ENCODE measurements around the gene RNF151.
A peak's percentile ranks its signal among the peaks of the same experiment; 100 is the strongest.
"Not testable (repeated sequence)": the region's sequence is repeated elsewhere in the genome, so short reads cannot be mapped to it uniquely, and the experiment has no call there.

RNF151 gene

GRCh38 chr16:2006317-2006716 is 39.7 kb downstream of the RNF151 start:
- no peak for DNase-seq (ENCODE audit: extremely low read depth in 1 of 2, low read depth in 1 of 2)

GRCh38 chr16:2007081-2007836 is 40.6 kb downstream of the RNF151 start:
- no peak for DNase-seq (ENCODE audit: extremely low read depth in 1 of 2, low read depth in 1 of 2)

- DNase-seq (ENCODE audit: extremely low read depth in 1 of 2, low read depth in 1 of 2) = no peak
These were observed 41.4 kb downstream of the RNF151 start for GRCh38 chr16:2008009-2008526.

- no peak for DNase-seq (ENCODE audit: extremely low read depth in 1 of 2, low read depth in 1 of 2)
These were observed 42.0 kb downstream of the RNF151 start for GRCh38 chr16:2008631-2009163.

GRCh38 chr16:2009164-2009711 is 42.6 kb downstream of the RNF151 start:
- DNase-seq (ENCODE audit: extremely low read depth in 1 of 2, low read depth in 1 of 2) = no peak

GRCh38 chr16:2009791-2010510 is 43.3 kb downstream of the RNF151 start, which contains the start of gene ZNF598:
ZNF598 (minus strand) TSS chr16:2009821.
- peak; percentile 32 to 73 for DNase-seq (ENCODE audit: extremely low read depth in 1 of 2, low read depth in 1 of 2)

DNA sequence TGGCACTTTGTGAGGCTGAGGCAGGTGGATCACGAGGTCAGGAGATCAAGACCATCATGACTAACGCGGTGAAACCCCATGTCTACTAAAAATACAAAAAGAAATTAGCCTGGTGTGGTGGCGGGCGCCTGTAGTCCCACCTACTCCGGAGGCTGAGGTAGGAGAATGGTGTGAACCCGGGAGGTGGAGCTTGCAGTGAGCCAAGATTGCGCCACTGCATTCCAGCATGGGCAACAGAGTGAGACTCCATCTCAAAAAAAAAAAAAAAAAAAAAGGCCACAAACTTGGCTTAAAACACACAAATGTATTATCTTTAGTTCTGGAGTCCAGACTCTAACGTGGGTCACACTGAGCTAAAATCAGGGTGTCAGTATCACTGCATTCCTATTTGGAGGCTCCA is 45.1 kb downstream of the RNF151 start:
- DNase-seq (ENCODE audit: extremely low read depth in 1 of 2, low read depth in 1 of 2) = not testable (repeated sequence)

DNA sequence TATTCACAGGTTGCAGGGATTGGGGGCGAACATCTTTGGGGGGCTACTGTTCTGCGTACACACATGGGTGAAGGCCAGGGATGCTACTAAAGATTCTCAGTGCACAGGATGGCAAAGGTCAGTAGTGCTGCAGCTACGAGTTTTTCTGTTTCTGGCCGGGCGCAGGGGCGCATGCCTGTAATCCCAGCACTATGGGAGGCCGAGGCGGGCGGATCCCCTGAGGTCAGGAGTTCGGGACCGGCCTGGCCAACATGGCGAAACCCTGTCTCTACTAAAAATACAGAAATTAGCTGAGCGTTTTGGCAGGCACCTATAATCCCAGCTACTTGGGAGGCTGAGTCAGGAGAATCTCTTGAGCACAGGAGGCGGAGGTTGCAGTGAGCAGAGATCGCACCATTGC is 46.9 kb downstream of the RNF151 start:
- no peak for DNase-seq (ENCODE audit: extremely low read depth in 1 of 2, low read depth in 1 of 2)

DNA sequence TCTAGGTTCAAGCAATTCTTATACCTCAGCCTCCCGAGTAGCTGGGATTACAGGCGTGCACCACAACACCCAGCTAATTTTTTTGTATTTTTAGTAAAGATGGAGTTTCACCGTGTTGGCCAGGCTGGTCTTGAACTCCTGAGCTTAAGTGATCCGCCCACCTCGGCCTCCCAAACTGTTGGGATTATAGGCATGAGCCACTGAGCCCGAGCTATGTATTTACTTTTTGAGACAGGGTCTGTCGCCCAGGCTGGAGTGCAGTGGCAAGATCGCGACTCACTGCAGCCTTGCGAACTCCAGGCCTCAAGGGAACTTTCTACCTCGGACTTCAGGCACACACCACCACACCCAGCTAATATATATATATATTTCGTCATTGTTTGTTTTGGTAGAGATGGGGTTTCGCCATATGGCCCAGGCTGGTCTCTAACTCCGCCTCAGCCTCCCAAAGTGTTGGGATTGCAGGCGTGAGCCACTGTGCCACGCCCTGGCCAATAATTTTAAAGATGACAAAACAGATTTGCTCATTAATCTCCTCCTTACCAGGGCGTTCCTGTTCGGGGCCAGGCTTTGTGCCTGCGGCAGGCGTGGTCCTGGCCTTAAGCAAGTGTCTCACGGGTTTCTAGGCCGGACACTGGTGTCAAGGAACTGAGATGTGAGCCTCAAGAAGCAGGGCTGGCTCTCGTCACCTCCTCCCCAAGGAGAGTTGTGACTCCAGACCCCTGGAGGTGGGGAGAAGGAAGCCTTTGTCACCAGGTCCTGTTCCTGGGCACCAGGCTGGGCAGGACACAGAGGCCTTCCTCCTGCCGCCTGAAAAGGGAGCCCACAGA is 48.7 kb downstream of the RNF151 start:
- DNase-seq (ENCODE audit: extremely low read depth in 1 of 2, low read depth in 1 of 2) = no peak

DNA sequence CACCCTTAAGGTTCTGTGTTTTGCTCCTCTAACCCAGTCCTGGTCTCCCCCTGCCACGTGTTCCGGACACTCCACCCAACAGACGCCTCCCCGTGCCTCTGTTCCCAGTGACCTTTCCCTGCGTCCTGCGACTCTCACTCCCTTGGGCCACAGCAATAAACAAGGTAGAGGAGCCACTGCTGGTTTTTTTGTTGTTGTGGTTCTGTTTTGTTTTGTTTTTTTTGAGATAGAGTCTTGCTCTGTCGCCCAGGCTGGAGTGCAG is 49.2 kb downstream of the RNF151 start:
- no peak for DNase-seq (ENCODE audit: extremely low read depth in 1 of 2, low read depth in 1 of 2)

GRCh38 chr16:2016407-2016922 is 49.8 kb downstream of the RNF151 start:
- DNase-seq (ENCODE audit: extremely low read depth in 1 of 2, low read depth in 1 of 2) = no peak
